ENCODE data around the gene PLD6. TPM values are rescaled to one million over a fixed set of nuclear protein-coding genes. Genes with fewer than 3 reads are reported as not detected.
"Not testable (repeated sequence)": the region's sequence is repeated elsewhere in the genome, so short reads cannot be mapped to it uniquely, and the experiment has no call there.

The PLD6 gene
- 0.09 TPM in 1 of 2 replicates, not detected in the other for total RNA-seq (2021)
- long read RNA-seq: 0 reads

GRCh38 chr17:17206124-17206912, at the start of gene PLD6:
PLD6 (minus strand) TSS chr17:17206333; CDS start chr17:17206286, 47 bp downstream.
- peak; percentile 47 for DNase-seq
- H2BK120ac ChIP-seq (ENCODE audit: low read depth, low read length, poor library complexity, severe bottlenecking): no peak within 1 kb of the TSS
- no peak within 1 kb of the TSS for H4K91ac ChIP-seq (ENCODE audit: insufficient read length, low read depth, low read length)
- no peak within 1 kb of the TSS for H3K14ac ChIP-seq (ENCODE audit: insufficient read depth, low read length)
- no peak within 1 kb of the TSS for H3K9ac ChIP-seq (ENCODE audit: extremely low read depth, insufficient read length, low read length)
- no peaks in the 10 kb centered on the region for H3K9me3 ChIP-seq (ENCODE audit: control insufficient read depth, low read depth, low read length)
- no peaks in the 10 kb centered on the region for H3K79me2 ChIP-seq (ENCODE audit: insufficient read depth, low read length)
- no peak within 1 kb of the TSS for H2AK5ac ChIP-seq (ENCODE audit: insufficient read length, low read length)
- no peak within 1 kb of the TSS for H2AFZ ChIP-seq (ENCODE audit: low read length)
- no peak within 1 kb of the TSS for H4K8ac ChIP-seq (replicated peaks; ENCODE audit: insufficient read length, low read depth, low read length)
- H2BK5ac ChIP-seq (ENCODE audit: insufficient read length, low read length): no peak within 1 kb of the TSS
- Mint-ChIP-seq H3K4me1 (no peaks in the 10 kb centered on the region), H3K36me3 (ENCODE audit: insufficient read depth in 1 of 3, low read depth in 3 of 3) (no peaks in the 10 kb centered on the region), H3K9me3 (no peaks in the 10 kb centered on the region), H3K27me3 (ENCODE audit: low read depth) (peaks cover 1% of the 10 kb centered on the region; the same call in 1 of the 2 replicates), H3K27ac (peak within 1 kb of the TSS in 1 of 3 experiments; percentile 51; a peak in 3 of 7 replicates), H3K4me3 (no peak within 1 kb of the TSS)
- no peak within 1 kb of the TSS for H3K56ac ChIP-seq (ENCODE audit: insufficient read length, low read depth, low read length)
- H3K4me1 ChIP-seq (ENCODE audit: insufficient read depth, low read length): no peaks in the 10 kb centered on the region
- H3K4me2 ChIP-seq (ENCODE audit: insufficient read depth, insufficient read length, low read length): no peak within 1 kb of the TSS
- H3K27ac ChIP-seq (ENCODE audit: insufficient read length, low read depth, low read length): no peak within 1 kb of the TSS
- H4K20me1 ChIP-seq (ENCODE audit: control insufficient read depth, insufficient read depth, insufficient read length): no peaks in the 10 kb centered on the region
- TF ChIP-seq CTCF (conservative IDR thresholded peaks at IDR 0.05): no peak
- no peak within 1 kb of the TSS for H4K5ac ChIP-seq (ENCODE audit: insufficient read length, low read depth, low read length)
- no peak within 1 kb of the TSS for H3T11ph ChIP-seq (ENCODE audit: low read length)
- no CpG with 5 or more reads among the region's 78 CpGs for WGBS (ENCODE audit: extremely low coverage, insufficient read length, low lambda C conversion rate)
- no peak within 1 kb of the TSS for H3K4ac ChIP-seq (ENCODE audit: low read depth, low read length)
- no peak within 1 kb of the TSS for H2BK20ac ChIP-seq (ENCODE audit: low read depth, low read length, poor library complexity, severe bottlenecking)
- H3K79me1 ChIP-seq (ENCODE audit: insufficient read depth, low read depth, low read length, poor library complexity, severe bottlenecking): no peaks in the 10 kb centered on the region
- H2BK15ac ChIP-seq (ENCODE audit: low read depth, low read length): no peak within 1 kb of the TSS
- peaks cover 3% of the 10 kb centered on the region for H3K23me2 ChIP-seq (ENCODE audit: insufficient read length, low read depth, low read length, poor library complexity, severe bottlenecking)
- H2BK12ac ChIP-seq (ENCODE audit: insufficient read length, low read depth, low read length): no peak within 1 kb of the TSS
- no peaks in the 10 kb centered on the region for H3K27me3 ChIP-seq (ENCODE audit: insufficient read depth, low read length)
- H3K23ac ChIP-seq (ENCODE audit: insufficient read length, low read depth, low read length): no peak within 1 kb of the TSS
- no peak within 1 kb of the TSS for H3K18ac ChIP-seq (ENCODE audit: insufficient read length, low read depth, low read length)

DNA sequence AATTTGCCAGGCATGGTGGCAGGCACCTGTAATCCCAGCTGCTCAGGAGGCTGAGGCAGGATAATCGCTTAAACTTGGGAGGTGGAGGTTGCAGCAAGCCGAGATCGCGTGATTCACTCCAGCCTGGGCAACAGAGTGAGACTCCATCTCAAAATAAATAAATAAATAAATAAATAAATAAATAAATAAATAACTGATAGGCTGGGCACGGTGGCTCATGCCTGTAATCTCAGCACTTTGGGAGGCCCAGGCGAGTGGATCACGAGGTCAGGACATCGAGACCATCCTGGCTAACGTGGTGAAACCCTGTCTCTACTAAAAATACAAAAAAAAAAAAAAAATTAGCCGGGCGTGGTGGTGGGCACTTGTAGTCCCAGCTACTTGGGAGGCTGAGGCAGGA, 49.6 kb upstream of the PLD6 start:
- H3K36me3 Mint-ChIP-seq (ENCODE audit: insufficient read depth in 1 of 3, low read depth in 3 of 3): peaks cover 54 to 86% (median 83%) of the 10 kb centered on the region in 3 experiments
- H4K5ac ChIP-seq (ENCODE audit: insufficient read length, low read depth, low read length); H3K4me2 ChIP-seq (ENCODE audit: insufficient read depth, insufficient read length, low read length); H3K79me2 ChIP-seq (ENCODE audit: insufficient read depth, low read length); H3K27me3 Mint-ChIP-seq (ENCODE audit: low read depth); H3K18ac ChIP-seq (ENCODE audit: insufficient read length, low read depth, low read length); H3K4me3 Mint-ChIP-seq; H3K27ac ChIP-seq (ENCODE audit: insufficient read length, low read depth, low read length); DNase-seq; H3K9me3 ChIP-seq (ENCODE audit: control insufficient read depth, low read depth, low read length); H3K27ac Mint-ChIP-seq; H2BK120ac ChIP-seq (ENCODE audit: low read depth, low read length, poor library complexity, severe bottlenecking); H4K20me1 ChIP-seq (ENCODE audit: control insufficient read depth, insufficient read depth, insufficient read length); H3T11ph ChIP-seq (ENCODE audit: low read length); H2BK15ac ChIP-seq (ENCODE audit: low read depth, low read length); H2BK20ac ChIP-seq (ENCODE audit: low read depth, low read length, poor library complexity, severe bottlenecking); H3K4me1 Mint-ChIP-seq; H2BK5ac ChIP-seq (ENCODE audit: insufficient read length, low read length); H2AK5ac ChIP-seq (ENCODE audit: insufficient read length, low read length); H4K91ac ChIP-seq (ENCODE audit: insufficient read length, low read depth, low read length); H3K79me1 ChIP-seq (ENCODE audit: insufficient read depth, low read depth, low read length, poor library complexity, severe bottlenecking); H3K14ac ChIP-seq (ENCODE audit: insufficient read depth, low read length); H3K4ac ChIP-seq (ENCODE audit: low read depth, low read length); H2AFZ ChIP-seq (ENCODE audit: low read length); H3K23me2 ChIP-seq (ENCODE audit: insufficient read length, low read depth, low read length, poor library complexity, severe bottlenecking); H4K8ac ChIP-seq (replicated peaks; ENCODE audit: insufficient read length, low read depth, low read length); H3K56ac ChIP-seq (ENCODE audit: insufficient read length, low read depth, low read length); H3K23ac ChIP-seq (ENCODE audit: insufficient read length, low read depth, low read length); H3K9ac ChIP-seq (ENCODE audit: extremely low read depth, insufficient read length, low read length); H3K9me3 Mint-ChIP-seq; H2BK12ac ChIP-seq (ENCODE audit: insufficient read length, low read depth, low read length); H3K4me1 ChIP-seq (ENCODE audit: insufficient read depth, low read length); H3K27me3 ChIP-seq (ENCODE audit: insufficient read depth, low read length): not testable (repeated sequence)
- WGBS (ENCODE audit: extremely low coverage, insufficient read length, low lambda C conversion rate): no CpG with 5 or more reads among the region's 11 CpGs

Measured in H9 (cell line).